ENCODE data around the gene PSORS1C1.

PSORS1C1 gene

DNA sequence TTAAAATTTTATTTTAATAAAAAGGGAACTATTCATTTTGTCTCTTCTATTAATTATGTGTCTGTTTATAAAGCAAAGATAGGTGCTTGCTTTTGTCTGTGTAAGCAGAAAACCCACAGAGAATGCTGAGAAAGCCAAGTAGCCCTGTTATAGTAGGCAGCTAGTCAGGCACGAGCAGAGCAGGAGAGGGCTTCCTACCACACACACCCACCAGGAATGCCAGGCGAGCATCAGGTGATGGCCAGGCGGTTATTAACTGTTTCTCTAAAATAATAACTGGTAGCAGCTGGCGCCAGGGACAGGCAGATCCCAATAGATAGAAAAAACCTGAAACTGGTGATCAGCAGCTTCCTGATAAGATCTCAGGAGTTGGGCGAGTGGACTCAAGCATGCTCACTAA lies 17.9 kb upstream of the PSORS1C1 start:
- no peak for DNase-seq

GRCh38 chr6:31098449-31098938 lies 16.1 kb upstream of the PSORS1C1 start:
- no peak for DNase-seq

- no peak for DNase-seq
Measured at GRCh38 chr6:31103136-31103535, 11.5 kb upstream of the PSORS1C1 start.

DNA sequence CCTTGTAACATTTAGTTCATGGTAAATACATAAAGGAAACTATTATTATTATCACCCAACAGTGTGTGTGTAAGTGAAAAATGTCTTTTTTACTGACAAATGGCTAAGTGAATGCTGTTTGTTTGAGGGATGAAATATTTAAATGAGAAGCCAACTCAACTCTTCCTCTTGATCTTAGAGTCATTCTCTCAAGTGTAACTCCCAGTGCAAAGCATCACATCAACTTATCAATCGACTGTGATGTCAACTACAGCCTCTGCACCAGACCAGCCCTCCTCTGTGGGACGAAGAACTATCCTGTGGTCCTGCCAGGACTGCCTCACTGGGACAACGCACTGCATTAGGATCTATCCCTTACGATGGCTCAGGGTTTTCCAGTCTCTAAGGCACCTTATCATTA lies 7.5 kb upstream of the PSORS1C1 start:
- no peak for DNase-seq

- DNase-seq, result no peak
Measured at GRCh38 chr6:31110825-31111582, 3.6 kb upstream of the PSORS1C1 start.

DNA sequence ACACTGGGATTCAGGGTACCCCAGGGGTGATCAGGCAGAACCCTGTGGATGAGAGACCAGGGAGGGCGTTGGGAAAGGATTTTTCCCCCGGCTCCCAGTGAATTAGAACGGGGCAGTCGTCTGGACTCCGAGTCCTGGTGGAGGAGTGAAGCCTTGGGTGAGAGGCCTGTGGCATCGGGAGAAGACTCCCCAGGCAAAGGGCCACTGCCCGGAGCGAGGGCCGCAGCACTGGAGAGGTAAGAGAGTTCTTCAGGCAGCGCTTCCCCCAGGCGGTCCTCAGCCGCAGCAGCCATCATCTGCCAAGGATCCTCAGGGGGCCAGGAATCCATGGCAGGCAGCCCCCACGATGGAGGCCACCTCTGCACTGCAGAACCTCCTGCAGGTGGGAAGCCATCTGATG lies 2.9 kb upstream of the PSORS1C1 start:
- DNase-seq, result no peak

DNA sequence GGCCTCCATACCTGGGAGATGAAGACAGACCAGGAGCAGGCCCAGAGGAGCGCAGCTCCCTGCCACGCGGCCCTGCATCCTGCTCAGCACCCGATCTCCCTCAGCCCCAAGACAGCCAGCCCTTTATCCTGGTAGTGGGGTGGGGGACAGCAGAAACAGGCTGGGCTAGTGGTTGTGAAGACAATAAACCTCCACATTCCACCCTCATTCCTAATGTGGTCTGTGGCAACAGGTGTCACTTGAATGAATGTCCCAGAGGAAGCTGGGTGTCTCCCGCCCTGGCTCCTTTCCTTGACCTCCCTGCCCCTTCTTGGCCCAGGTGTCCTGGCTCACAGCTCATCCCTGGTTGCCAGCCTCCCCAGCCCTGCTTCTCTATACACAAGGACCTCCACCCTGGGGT lies 2.1 kb upstream of the PSORS1C1 start, which contains the start of gene C6orf15:
TSS of gene C6orf15 (minus strand) at position 98 of the 400 bp plus-strand sequence. CDS start at position 78, 20 bp downstream.
- no peak for DNase-seq

- no peak for DNase-seq
Measured at GRCh38 chr6:31113861-31114540, 599 bp upstream of the PSORS1C1 start.

- DNase-seq, result no peak
Measured at GRCh38 chr6:31114970-31115849, 610 bp downstream of the PSORS1C1 start.

DNA sequence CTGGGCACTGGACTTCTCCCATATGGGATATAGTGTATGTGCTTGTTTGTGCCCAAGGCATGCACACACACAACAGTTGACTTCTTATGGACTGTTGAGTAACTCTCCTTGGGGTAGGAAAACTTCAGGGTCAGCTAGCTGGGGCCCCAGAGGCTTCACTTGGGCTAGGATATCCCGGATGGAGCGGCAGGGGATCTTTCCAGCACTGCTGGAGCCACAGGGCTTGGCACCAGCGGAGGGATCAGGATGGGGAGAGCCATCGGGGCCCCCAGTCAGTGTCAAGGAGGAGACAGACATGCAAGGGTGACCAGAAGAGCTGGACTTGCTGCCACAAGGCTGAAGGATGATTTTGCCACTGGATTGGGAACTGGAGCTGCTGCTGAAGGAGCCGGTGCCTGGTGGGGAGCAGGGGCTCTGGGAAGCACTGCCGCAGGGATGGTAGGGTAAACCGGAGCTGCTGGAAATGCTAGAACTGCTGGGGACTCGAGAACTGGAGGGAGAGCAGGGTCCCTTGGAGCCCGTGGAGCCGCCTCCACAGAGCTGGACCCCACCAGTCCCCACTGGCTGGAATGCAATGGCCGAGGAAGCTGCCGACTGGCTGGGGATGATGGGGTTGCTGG lies 1.5 kb downstream of the PSORS1C1 start:
- DNase-seq, result no peak

DNA sequence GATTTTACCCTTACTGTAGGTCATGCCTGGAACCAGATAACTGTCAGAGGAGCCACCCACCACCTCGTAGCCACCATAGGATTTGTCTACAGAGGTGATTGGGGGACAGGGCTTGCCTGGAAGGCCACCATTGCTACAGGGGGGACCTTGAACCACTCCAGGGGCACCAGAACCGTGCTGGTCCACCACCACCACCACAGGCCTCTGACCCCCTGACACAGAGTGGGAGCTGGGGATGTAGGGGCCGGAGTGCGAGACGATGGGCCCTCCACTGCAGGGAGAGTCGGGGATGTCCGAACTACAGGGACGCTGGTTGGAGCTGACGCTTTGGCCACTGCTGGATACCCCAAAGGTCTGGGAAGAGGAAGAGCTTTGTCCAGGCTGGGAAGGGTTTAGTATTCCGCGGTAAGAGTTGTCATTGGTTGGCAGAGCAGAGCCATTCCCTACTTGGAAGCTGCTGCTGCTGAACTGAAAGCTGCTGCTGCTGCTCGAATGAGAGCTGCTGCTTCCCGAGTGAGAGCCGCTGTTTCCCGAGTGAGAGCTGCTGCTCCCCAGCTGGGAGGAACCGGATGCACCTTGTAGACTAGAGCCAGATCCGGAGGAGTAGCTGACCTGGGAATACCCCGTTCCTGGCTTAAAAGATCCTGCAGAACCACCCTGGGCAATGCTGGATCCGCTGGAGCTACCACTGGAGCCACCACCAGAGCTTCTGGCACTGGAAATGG lies 2.2 kb downstream of the PSORS1C1 start:
- no peak for DNase-seq

GRCh38 chr6:31118178-31118577 lies 3.6 kb downstream of the PSORS1C1 start:
- DNase-seq, result no peak

- DNase-seq, result no peak
Measured at GRCh38 chr6:31120151-31120915, 5.7 kb downstream of the PSORS1C1 start, which contains the start of gene CDSN. TSS of gene CDSN (minus strand) at chr6:31120446. CDS start at chr6:31120419, 27 bp downstream.

GRCh38 chr6:31121131-31121790 lies 6.7 kb downstream of the PSORS1C1 start:
- DNase-seq, result no peak

- no peak for DNase-seq
Measured at GRCh38 chr6:31122791-31123706, 8.4 kb downstream of the PSORS1C1 start.

- no peak for DNase-seq
Measured at GRCh38 chr6:31125162-31125561, 10.6 kb downstream of the PSORS1C1 start.

- no peak for DNase-seq
Measured at GRCh38 chr6:31125586-31126363, 11.2 kb downstream of the PSORS1C1 start.

DNA sequence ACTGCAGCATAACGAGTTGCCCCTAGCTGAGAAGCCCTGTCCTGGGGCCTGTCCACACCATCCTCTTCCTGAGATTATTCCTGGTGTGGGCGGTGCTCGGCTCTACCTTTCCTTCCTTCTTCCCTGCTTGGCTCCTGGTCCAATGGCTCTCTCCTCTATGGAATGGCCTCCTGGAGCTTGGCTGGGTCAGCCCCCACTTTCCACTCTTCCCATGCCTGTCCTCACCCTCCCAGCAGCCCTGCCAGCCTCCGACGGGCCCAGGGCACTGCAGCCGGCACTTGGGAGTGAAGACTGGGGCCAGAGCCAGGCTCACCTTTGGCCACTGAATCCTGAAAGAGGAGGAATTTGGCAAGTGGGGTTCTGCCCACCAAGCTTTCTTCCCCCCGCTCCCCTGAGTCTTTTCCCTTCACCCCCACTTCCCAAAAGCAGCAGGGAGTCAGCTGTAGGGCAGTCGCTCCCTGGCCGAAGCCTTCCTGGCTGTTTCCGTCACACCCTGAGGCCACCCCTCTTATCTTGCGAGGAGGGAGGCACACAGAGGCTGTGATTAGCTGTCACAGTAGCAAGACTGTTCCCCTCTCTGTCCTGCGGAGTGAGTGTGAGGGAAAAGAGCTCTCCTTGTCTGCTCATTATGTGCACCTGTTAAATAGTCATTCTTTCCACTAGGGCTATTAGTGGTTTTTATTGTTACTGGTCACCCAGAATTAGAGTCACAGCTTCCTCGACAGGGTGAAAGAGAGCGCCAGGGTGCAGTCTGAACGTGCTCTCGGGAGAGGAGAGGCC lies 12.0 kb downstream of the PSORS1C1 start:
- no peak for DNase-seq
